Fibroblast of villous mesenchyme (primary cell): ENCODE measurements around the gene DSG4. TPM values are rescaled to one million over a fixed set of nuclear protein-coding genes. Genes with fewer than 3 reads are reported as not detected.

Source experiments
- DNase-seq: peaks from one replicate; pipeline ENCODE4 v3.0.0-alpha.2; 2010; ENCODE audit warnings: low read depth
- H3K4me3 ChIP-seq: 2 replicates; pipeline ENCODE4 v1.5.1; 2011; ENCODE audit warnings: low read depth, mild to moderate bottlenecking, low read length
- CTCF ChIP-seq: IDR thresholded peaks from 2 replicates; pipeline ENCODE4 v1.5.1; 2012; ENCODE audit warnings: low read depth, mild to moderate bottlenecking, low read length; ENCODE audit not compliant: insufficient read depth
- total RNA-seq: library from RNA; depleted of rRNA; stranded (reverse); fragments of >200 nt; gene quantifications from 2 replicates; pipeline ENCODE4 v1.2.3, GENCODE V29; 2012

DSG4 gene
- total RNA-seq, 1 donor = not detected

- H3K4me3 ChIP-seq = no peak overlapping the region
- no peak for TF ChIP-seq CTCF
- no peak for DNase-seq
Observed at GRCh38 chr18:31369478-31369877, 7.1 kb upstream of the DSG4 start.

DNA sequence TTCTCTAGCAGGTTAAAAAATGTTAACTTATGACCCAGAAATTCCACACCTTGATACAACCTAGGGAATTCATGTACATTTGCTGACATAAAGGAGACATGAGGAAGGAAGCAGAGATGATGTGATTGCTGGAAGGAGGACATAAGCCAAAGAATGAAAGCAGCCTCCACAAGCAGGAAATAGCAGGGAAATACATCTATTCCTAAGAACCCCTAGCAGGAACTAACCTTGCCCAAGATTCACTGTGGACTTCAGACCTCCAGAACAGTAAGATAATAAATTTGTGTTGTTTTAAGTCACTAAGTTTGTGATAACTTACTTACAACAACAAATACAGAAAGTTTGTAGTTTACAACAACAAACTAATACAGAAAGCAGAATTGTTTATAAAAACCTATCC lies 4.6 kb upstream of the DSG4 start:
- H3K4me3 ChIP-seq = no peak overlapping the region
- TF ChIP-seq CTCF = no peak
- DNase-seq = no peak

DNA sequence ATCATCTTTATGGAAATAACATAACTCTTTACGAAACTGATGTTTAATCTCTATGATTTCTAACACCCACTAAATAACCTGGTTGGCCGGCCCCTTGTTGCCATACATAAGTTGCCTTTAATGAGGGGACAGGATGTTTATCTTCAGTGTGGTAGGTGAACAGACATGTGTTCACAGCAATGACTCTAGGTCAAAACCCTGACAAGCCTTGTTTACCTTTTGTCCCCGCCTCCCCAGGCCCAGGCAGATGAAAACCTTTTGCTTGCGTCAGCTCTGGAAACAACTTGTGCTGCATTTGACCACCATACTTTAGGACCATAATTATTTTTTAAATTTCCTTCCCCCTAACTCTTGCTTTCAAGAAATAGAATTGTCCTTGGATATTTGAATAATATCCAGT lies 2.9 kb upstream of the DSG4 start:
- DNase-seq = no peak
- H3K4me3 ChIP-seq = no peak overlapping the region
- no peak for TF ChIP-seq CTCF

DNA sequence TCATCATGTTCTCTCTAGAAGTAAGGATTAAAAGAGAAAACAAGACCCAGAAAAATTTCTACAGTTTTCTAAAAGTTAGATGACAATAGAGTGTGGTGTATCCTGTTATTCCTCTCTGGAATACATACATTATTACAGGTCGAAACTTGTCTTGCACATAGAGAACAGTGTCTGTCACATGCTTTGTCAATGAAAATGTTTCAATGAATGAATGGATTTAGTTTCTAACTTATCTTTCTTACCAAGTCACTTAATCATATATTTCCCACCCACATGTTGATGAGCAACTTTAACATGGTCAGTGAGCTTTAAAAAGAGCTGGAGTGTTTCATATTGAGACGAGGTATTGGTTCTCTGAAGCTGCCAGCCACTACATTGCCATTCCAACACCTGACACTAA lies 4.3 kb downstream of the DSG4 start:
- TF ChIP-seq CTCF = no peak
- H3K4me3 ChIP-seq = no peak overlapping the region

DNA sequence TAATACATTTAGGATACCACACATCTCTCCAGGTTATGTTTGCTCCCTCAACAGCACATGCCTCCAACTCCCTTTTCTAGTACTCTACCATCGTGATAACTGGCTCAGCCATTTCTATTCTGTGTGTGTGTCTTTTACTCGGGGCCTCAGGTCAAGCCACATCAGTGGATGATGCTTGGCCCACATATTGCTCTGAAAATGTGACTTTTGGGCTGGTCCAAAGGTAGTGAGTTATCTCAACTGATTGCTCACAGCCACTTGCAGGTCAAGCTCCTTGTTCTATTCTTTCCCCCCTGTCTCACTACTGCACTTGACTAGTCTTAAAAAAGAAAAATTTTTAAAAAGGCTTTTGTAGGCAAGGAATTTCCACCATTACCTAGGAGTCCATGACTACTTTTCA lies 5.5 kb downstream of the DSG4 start:
- no peak overlapping the region for H3K4me3 ChIP-seq
- TF ChIP-seq CTCF = no peak
- no peak for DNase-seq

More for the DNA sequence above, 4.3 kb downstream of the DSG4 start:
- DNase-seq = no peak

GRCh38 chr18:31386741-31387140 lies 10.2 kb downstream of the DSG4 start:
- no peak overlapping the region for H3K4me3 ChIP-seq
- no peak for TF ChIP-seq CTCF
- no peak for DNase-seq

- no peak overlapping the region for H3K4me3 ChIP-seq
- no peak for DNase-seq
- no peak for TF ChIP-seq CTCF
Observed at GRCh38 chr18:31393286-31393685, 16.7 kb downstream of the DSG4 start.
